DLD1 (cell line): ENCODE results near the gene TUBGCP6.
"Not testable (repeated sequence)": the region's sequence is repeated elsewhere in the genome, so short reads cannot be mapped to it uniquely, and the experiment has no call there.

ENCODE experiments used
- in situ Hi-C: cut with HindIII; loops from 2 replicates; pipeline ENCODE4 v1.10.0; 2017; ENCODE audit warnings: low sequenced_read_pairs

TUBGCP6 gene

DNA sequence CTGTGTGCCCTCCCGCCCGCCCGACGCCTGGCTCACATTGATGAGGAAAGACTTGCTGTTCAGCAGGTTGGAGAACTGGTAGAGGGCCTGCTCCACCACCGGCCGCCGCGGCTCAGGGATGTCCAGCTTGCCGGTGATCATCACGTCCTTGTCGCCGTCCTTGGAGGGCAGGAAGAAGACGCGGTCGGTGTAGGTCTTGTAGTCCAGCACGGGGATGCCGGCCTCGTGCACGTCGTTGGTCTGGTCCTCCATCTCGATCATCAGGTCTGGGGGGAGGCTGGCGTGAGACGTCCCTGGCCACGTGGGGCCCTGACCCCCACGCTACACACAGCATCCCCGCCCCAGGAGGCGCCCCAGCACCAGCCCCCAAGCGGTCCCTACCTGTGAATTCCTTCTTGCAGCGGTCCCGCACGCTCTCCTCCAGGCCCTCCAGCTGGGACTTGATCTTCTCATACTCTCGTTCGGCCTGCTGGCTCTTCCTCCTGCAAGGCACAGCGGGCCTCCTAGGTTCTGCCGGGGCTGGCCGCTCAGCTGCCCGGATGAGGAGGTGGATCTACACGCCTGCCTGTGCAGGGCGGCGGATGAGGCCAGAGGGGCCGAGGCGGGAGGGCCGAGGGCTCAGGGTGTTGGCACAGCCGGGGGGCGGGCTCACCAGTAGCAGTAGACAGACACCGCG lies 36.0 kb upstream of the TUBGCP6 start:
- in situ Hi-C loops: no loop called here

DNA sequence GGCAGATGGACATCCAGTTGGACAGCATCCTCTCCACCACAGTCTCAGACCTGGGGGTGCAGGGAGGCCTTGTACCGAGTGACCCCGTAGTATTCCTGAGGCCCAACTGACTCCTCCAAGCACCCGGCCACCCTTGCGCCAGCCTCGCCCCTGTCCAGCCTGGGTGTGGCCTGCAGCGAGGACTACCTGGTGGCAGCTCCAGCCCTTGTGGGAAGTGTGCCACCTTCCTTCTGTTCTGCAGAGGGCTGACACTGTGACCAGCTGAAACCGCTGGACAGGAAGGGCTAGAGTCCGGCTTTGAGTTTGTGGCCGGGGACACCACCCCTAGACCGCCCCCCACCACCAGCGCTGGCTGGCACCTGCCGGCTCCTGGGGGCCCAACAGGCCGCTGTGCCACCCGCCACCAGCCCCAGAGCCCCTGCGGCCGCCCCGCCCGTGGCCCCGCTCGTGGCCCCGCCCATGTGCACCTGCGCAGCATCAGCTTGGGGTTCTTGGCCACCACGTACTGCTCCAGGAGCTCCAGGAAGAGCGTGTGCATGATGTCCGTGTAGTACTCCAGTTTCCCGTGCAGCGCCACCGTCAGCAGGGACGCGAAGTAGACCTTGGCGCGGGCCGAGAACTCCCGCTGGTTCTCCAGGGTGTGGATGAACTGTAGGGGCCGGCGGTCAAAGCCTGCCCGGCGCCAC lies 35.3 kb upstream of the TUBGCP6 start:
- in situ Hi-C loops: no loop called here

DNA sequence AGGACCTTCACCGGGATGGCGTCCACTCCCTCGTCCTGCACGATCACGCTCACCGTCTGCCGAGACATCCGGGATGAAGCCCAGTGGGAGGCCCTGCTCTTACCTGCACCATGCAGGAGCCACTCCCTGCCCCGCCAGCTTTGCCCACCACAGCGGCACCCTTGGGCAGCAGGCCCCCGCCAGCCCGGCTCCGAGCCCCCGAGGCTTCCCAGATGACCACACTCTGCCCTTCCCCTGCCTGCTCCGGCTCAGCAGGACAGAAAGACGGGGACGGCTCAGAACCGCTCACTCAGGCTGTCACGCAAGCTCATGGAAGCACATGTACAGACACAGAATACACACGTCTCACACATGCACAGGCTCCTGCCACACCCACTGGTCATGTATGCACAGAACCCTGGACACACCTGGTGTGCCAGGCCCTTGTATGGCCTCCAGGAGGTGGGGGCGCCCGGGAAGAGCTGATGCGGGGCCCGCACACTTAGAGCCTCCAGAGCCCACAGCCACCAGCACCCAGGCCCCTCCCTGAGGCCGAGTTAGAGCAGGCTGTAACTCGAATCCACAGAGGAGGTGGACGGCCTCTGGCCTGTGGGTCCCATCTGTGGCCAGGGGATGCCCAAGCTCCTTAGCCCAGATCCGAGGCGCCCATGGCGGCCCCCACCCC lies 34.3 kb upstream of the TUBGCP6 start:
- in situ Hi-C loops: no loop called here

DNA sequence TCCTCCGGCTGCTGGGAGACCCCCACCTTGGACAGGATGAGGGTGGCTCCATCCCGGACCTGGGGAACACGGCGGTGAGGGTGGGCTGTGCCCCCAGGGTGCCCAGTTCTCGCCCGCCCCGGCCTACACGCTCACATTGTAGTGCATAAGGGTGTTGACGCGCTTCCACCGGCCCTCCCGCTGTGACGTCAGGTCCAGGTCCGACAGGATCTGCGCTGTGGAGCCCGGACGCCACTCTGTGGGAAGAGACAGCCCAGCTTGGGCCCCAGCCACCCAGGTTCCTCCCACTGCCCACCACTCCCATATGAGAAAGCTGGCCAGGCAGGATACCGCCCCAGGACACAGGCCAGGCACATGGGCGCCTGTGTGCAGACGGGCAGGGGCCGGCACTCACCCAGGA lies 33.6 kb upstream of the TUBGCP6 start:
- in situ Hi-C loops: no loop called here

DNA sequence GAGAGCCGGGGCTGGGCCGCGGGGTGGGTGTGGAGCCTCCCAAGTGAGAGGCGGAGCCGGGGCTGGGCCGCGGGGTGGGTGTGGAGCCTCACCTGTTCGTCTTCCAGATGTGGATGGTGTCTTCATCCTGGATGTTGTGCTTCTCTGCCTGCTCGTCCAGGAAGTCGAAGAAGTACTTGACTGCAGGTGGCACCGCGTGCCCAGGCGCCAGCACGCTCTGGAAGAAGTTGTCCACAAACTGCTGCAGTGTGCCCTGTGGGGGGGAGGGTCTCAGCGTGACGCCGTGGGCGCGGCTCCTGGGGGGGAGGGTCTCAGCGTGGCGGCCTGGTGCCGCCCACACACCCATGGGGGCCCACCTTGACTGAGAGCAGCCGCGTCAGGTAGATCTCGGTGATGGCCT lies 32.9 kb upstream of the TUBGCP6 start:
- in situ Hi-C loops: no loop called here

DNA sequence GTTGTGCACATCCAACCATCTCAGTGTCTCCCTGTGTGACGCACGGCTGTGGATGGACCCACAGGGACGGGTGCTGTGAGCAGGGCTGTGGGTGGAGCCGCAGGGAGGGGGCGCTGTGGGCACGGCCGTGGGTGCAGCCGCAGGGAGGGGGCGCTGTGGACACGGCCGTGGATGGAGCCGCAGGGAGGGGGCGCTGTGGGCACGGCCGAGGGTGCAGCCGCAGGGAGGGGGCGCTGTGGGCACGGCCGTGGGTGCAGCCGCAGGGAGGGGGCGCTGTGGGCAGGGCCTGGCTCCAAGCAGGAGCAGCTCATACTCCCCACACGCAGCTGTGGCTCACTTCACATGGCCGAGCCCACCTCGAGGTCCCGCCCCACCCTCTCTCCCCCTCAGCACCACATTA lies 31.3 kb upstream of the TUBGCP6 start:
- in situ Hi-C loops: no loop called here

DNA sequence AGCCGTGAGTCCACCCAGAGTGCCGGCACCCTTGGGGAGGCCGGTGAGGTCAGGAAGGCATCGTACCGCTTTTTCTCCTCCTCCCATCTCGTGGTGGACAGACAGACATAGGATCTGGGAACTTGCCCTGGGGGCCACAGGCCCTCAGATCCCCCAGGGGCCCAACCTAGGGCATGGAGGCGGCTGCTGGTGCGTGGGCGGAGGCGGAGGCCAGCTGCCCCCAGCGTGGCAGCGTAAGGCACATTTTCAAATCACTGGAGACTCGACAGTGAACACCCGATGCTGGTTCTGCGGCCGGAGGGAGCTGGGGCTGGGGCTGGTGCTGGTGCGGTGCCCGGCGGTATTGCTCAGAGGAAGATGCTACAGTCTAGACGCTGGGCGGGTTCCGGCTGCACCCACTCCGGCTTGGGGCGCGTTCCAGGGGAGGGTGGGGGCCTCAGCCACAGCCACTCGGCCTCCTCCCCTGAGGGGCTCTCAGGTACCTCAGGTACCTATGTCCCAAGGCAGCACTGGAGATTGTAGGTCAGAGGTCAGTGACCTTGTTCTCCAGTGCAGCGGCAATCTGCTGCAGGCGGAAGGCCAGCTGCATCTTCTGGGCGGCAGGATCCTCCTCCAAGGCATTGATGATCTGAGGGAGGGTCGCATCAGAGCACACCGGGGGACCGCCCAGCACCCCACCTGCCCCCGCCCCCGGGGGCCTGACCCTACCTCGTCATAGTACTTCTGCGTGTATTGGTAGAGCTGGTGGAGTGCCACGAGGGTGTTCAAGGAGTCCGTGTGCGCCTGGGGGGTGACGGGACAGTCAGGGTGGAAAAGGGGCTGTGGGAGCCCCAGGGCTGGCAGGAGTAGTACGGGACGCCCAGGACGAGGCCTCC lies 30.6 kb upstream of the TUBGCP6 start:
- in situ Hi-C loops: no loop called here

DNA sequence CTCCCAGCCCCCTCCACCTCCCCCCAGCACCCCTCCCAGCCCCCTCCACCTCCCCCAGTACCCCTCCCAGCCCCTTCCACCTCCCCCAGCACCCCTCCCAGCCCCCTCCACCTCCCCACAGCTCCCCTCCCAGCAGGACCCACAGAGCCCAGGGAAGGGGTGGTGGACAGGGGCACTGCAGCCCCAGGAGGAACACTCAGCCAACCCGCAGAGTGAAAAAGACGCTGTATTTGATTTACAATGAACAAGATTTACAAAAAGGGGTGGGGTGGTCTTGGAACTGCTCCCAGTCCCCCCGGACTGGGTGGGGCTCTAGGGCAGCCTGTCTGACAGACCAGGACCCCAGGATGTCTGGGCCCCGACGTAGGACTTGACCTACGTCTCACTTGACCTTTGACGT lies 29.9 kb upstream of the TUBGCP6 start:
- in situ Hi-C loops: no loop called here

DNA sequence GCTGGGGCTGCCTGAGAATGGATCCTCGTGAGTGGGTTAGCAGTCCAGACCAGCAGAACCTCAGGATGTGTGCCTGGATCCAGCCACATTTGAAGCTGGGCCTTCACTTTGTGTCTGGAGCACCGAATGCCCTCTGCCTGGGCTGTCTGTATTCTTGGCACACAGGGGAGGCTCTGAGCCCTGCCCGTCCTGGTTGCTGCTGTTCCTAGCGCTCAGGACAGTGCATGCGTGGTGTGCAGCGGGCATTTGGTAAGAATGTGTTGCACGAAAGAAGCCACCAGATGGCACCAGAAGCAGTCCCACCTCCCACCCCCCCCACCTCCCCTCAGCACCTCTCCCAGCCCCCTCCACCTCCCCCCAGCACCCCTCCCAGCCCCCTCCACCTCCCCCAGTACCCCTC lies 29.5 kb upstream of the TUBGCP6 start:
- in situ Hi-C loops: no loop called here

DNA sequence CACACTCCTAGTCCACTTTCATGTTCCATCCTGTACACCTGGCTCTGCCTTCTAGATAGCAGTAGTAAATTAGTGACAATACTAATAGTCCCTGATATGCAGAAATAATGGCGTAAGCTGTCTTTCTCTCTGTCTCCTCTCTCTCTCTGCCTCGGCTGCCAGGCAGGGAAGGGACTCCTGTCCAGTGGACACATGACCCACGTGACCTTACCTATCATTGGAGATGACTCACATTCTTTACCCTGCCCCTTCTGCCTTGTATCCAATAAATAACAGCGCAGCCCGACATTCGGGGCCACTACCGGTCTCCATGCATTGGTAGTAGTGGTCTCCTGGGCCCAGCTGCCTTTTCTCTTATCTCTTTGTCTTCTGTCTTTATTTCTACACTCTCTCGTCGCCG lies 29.0 kb upstream of the TUBGCP6 start:
- in situ Hi-C loops: not testable (repeated sequence)

DNA sequence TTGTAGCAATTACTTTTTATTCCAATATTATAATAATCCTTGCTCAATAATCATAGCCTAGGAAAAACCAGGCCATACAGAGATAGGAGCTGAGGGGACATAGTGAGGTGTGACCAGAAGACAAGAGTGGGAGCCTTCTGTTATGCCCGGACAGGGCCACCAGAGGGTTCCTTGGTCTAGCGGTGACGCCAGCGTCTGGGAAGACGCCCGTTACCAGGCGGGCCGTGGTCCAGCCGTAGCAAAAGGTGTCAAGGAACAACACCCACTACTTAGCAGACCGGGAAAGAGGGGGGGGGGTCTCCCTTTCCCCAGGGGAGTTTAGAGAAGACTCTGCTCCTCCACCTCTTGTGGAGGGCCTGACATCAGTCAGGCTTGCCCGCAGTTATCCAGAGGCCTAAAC lies 28.5 kb upstream of the TUBGCP6 start:
- in situ Hi-C loops: not testable (repeated sequence)

DNA sequence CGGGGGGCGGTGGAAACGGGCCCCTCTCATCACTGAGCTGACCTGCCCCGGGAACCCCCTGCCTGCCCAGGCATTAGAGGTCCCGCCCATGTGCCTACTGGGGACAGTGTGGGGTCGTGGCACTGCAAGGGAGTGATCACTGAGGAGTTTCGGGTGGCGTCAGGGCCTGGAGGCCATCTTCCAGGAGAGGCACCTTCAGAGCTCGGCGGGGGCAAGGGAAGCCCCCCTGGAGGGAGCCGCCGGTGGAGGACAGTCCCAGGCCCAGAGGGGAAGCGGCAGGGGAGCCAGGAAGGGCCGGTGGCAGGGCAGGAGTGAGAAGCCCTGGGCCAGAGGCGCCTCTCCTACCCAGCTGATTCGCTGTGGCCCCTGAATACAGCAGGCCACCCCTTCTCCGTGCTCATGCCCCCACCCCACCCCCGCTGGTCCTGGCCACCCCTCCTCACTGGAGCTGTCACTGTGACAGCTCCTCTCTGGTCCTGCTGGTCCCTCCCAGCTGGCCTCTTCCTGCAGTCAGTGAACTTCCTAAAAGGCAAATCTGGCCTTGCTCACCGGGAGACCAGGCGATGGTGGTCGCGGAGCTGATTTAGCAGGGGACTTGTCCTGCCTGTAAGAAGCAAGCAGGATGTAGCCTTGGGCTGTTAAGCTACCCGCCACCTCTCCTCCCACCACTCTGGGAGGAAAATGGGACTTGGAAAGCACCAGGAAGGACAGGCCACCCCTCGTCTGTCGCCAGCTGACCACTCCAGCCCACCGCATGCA lies 27.4 kb upstream of the TUBGCP6 start:
- in situ Hi-C loops: no loop called here

DNA sequence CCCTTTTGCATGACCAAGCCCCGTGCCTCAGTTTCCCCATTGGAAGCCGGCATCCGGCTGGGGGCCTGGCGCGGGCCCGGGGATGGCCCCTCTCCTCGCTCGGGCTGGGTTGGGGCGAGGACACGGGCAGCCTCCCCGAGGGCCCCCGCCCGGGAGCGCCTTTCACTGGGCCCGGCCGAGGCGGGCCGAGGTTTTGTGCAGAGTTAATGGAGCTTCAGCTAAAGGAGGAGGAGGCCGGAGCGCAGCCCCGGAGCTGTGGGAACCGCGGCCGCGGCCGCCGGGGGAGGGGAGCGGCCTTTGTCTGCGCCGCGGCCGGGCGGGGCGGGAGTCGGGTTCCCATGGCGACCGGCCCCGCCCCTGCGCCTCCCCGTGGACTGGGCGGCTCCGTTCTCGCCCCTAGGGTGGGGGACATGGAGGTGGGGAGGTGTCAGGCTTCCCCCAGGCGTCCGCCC lies 26.7 kb upstream of the TUBGCP6 start:
- in situ Hi-C loops: no loop called here

DNA sequence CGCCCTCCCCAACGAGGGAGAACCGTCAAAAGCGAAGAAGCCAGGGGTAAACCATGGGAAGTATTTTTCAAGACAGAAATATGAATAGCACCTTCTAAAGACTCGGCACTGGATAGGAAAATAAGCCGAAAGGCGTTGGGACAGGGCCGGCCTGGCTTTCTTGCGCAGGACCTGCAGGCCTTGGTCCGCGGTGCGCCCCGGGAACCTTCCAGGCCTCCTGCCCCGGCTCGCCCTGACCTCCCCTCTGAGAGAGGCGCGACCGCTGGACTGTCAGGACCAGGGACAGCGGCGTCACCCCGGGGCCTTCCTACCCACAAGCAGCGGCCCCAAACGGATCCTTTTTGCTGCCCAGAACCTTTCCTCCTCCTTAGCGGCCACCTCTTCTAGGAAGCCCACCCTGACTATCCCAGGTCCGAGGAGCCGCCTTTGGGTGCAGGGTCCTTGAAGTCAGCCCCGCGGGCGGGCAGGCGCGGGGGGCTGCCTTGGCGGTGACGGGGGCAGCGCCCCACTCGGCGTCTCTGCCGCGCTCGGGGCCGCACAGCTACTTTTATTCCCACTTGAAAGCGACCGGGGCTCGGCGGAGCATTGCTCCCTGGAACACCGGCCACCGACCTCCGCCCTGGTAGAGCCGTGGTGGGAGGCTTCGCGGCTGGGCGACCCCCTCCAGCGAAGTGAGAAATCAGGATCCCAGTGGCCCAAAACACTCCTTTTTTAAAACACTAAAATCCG lies 26.0 kb upstream of the TUBGCP6 start:
- in situ Hi-C loops: no loop called here

DNA sequence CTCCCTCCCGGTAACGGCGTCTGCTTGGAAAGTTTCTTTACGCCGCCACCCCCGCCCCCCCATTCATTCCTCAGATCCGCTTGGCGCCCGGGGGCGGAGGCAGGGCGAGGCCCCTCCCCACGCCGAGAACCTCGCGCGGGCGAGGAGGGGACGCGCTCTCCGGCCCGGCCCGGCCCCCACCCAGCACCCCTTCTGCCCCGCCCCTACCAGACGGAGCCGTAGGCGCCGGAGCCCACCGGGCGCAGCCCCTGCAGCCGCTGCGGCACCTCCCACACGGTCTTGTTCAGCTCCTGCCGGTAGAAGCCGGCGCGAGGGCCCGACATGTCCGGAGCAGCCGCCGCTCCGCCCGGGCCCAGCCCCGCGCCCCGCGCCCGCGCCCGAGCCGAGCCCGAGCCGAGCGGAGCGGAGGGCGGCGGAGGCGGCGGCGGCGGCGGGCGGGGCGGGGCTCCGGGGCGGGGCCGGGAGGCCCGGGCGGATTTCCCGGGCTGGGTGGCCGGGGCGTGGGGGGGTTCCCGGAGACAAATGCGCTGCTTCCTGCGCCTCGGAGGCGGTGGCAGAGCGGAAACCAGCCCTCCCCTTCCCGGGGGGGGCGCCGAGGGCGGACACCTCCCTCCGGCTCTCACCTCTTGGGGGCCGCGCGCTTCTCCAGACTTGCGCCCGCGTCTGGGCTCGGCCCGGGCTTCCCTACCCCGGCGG lies 25.3 kb upstream of the TUBGCP6 start, which contains the start of gene MAPK11:
TSS of gene MAPK11 (minus strand) at position 411 of the 696 bp plus-strand sequence. CDS start at position 323, 88 bp downstream.
- in situ Hi-C loops: no loop called here

DNA sequence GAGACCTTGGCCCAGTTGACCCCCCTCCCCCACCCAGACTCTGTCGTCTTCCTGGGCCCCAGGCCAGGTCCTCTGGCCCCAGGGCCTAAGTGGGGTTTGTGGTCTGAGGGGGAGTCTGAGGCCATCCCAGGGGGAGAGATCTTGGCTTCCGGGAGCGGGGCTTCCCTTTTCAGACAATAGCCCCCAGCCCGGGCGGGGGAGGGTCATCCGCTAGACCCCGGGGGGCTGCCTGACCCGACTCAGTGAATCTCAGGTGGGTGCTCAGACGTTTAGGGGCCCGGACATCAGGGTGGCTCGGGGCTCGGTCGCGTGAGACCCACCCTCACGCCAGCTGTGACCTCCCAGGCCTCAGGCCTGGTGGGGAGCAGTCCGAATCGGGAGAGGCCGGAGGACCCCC lies 24.7 kb upstream of the TUBGCP6 start:
- in situ Hi-C loops: no loop called here

DNA sequence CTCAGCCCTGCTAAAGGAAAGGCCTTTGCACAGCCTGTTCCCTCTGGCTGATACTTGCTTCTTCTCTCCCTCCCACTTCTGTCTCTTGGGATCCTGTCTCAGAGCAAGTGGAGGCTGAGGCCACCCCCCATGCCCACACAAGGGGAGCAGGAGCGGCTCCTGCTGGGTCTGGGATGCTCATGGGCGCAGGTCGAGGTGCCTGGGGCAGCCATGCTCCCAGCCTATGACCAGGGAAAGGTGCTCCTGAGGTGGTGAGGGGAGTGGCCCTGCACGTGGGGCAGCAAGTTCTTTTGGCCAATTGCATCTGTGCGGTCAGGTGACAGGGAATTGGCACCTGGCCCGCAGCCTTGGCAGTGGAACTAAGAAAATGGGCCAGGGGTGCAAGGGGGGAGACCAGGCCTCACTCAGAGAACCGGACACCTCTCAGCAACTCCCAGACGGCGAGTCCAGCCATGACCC lies 23.9 kb upstream of the TUBGCP6 start:
- in situ Hi-C loops: no loop called here

DNA sequence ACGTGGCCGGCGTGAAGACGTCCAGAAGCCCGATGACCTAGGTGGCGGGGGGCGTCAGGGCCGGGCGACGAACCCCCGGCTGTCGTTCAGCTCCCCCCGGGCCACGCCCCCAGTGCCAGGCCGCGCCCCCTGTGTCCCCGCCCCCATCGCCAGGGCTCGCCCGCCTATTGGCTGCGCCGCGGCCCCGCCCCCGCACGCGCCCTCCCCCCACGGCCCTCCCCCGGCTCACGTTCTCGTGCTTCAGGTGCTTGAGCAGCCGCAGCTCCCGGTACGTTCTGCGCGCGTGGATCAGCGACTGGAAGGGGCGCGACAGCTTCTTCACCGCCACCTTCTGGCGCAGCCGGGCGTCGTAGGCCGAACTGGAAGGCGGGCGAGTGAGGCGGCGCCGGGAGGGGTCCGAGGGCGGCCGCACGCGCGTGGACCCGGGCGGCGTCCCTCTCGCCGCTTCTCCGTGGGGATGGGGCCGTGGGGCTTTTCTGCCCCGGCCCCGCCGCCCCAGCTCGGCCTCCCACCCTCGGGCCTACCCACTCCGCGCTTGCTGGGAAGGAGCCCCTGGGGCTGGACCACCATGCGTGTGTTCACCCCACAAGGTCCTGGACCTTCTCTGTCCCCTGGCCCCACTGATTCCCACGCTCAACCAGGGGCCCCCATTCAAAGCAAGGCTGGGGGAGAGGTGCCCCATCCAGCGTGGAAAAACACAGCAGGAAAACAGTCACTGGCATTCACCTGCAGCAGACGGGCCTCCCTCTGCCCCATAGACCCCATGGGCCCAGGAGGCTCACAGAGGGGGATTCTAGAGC lies 23.0 kb upstream of the TUBGCP6 start:
- in situ Hi-C loops: no loop called here
